Raji (cell line): ENCODE data around the gene SCNN1B.

ENCODE experiments used
- POLR2A ChIP-seq: IDR thresholded peaks from 2 replicates; pipeline ENCODE4 v1.6.1; 2011; ENCODE audit warnings: low read depth, low read length, control low read depth; ENCODE audit not compliant: insufficient read depth

Gene SCNN1B

DNA sequence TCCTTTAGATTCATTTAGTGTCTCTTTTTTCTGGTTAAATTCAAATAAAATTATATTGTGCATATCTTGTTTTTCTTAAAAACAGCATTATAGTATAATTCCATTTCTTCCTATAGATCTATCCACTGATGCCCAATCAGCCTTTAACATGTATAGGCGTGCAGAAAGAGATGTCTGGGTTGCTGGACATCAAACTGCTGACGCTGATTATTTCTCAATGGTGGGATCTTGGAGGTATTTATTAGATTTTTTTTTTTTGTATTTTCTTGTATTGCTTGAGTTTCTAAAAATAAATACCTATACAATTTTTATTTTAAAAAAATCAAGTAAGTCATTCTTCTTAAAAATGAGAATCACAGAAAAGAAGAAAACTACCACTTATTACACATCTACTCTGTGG is 100.0 kb downstream of the SCNN1B start:
- no peak for TF ChIP-seq POLR2A

DNA sequence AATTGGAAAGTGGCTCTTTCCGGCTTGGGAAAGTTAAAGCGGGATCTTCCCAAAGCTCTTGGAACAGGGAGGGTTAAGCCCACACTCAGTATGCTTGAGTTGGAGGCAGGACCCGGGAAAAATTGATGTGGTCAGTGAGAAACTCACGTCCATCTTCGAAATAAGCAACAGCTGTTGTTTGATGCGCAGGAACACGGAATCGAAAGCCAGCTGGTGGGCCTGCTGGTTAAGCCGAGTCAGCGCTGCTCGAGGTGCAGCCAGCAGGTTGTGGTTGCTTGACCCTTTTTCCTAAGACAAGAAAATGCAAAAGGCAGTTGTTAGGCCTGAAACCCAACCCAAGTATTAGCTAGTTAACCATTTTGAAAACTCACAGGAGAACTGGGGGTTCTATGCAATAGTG is 101.4 kb downstream of the SCNN1B start:
- TF ChIP-seq POLR2A = no peak

DNA sequence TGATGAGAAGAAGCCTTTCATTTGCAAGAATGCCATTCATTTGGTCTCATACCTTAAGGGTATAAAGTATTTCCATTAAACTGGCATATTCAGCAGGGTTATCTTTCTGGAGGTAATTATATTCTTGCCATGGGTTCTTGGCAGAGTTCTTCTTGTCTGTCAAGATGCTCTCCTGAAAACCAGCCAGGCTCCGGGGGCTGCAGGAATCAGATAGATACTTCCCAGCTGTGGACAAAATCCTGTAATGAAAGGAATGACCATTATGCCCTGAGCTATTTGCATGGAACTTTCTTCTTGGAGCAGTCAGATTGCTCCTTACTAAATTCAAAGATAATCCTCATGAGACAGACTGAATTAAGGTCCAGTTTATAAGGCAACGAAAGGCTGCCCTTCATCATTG is 103.9 kb downstream of the SCNN1B start:
- TF ChIP-seq POLR2A = no peak

DNA sequence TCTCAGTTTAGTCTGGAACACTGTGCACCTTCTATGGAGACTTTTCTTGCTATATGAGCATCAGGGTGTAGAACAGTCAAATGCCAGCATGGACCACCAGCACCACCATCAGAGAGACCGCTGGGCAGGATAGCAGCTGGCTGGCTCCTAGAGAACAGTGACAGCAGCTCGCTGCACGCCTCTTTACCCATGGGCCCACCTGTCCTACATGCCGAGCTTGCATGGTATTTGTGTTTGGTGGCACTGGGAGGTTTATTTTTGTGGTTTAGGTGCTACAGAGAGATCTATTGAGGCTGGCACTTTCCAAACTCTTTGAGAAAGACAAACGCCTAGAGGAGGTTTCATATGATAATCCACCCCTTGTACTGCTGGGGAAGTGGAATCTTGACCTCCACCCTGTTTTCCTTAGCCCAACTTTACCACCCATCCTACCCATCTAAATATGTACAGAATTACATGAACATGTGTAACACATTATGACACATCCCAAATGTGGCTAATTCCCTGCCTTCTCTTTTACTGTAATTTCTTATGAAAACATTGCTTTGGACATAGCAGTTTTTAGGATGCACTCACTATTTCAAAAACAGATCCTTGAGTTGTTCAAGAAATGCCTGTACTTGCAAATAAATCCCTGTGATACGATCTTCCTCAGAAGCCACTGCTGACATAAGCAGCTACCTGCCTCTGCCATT is 104.6 kb downstream of the SCNN1B start:
- TF ChIP-seq POLR2A = no peak

DNA sequence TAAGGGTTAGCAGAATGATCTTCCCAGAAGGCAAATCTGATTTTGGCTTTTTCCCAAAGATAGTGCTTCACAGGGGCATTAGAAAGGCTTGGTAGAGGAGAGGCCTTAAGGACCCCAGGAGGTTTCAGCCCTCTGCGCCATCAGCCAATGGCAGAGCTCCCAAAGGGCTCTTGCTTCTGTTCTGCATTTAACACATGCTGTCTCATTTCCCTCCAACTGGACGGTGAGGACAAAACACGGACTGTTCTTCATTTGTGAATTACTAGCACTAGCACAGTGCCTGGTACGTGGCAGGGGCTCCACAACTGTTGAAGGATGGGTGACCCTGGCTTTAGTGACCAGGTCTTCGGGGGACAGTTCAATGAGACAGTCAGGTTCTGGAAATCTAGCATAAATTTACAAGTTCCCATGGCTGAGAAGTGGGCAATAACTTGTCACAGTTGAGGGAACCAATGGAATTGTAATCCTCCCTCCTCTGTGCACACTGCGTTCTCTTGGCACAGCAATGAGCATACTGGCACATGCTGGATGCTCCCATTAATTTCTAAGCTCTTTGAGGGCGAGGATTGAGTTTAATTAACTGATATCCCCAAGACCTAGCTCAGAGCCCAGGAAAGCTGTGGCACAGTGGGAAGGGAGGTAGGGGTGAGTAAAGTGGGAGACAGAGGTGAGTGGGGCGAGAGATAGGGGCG is 105.5 kb downstream of the SCNN1B start:
- no peak for TF ChIP-seq POLR2A

DNA sequence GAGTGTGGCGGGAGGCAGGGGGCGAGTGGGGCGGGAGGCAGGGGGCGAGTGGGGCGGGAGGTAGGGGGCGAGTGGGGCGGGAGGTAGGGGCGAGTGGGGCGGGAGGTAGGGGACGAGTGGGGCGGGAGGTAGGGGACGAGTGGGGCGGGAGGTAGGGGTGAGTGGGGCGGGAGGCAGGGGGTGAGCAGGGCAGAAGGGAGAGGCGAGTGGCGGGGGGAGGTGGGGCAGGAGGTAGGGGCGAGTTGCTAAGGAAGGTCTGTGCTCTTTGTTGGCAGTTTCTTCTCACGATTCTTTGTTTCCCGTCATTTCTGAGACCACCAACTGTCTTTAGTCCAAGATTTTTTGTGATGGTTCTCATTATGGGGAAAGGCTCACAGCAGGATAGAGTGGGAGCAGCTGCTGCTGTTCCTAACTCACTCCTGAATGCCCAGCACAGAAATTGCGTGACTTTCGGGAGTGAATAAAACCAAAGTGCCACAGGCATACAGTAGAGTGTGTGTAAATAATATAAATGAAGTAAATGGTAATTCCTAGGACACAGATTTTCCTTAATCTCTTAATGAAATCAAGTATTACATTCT is 106.2 kb downstream of the SCNN1B start:
- no peak for TF ChIP-seq POLR2A

DNA sequence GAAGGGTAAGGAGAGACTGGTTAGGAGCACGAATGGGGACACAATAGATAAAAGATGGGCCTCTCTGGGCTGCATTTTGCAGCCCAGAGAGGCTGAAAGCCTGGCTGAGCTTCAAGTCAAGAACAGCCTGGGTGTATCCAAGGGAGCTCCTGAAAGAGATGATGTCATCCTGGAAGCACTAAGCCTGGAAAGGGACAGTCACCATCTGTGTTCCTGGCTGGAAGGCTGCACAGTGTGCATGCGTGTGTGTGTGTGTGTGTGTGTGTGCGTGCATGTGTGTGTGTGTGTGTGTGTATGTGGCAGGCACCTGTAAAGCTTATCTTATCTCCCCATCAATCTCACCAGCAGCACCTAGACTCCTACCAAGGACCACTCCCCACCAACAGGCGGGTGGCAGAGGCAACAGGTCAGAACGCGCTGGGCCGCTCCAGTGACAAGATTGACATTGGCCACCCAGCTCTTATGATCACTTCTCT is 106.8 kb downstream of the SCNN1B start:
- TF ChIP-seq POLR2A = no peak

DNA sequence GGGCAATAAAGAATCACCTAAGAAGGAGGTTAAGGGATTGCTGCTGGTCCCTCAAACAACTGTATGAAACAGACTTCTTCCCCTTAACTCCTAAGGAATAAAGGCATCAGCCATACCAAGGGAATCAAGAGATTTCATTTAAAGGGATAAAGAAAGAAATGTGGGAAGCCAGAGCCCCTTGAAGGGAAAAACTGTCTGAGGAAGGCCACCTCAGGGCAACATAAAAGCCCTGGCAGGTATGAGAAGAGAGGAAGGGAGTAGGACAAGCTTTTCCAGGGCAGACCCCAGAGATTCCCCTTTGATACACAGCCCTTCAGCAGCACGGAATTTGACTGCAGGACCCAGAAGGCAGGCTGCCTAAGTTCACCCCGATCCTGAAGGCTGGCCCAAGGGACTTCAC is 107.4 kb downstream of the SCNN1B start:
- TF ChIP-seq POLR2A = no peak

DNA sequence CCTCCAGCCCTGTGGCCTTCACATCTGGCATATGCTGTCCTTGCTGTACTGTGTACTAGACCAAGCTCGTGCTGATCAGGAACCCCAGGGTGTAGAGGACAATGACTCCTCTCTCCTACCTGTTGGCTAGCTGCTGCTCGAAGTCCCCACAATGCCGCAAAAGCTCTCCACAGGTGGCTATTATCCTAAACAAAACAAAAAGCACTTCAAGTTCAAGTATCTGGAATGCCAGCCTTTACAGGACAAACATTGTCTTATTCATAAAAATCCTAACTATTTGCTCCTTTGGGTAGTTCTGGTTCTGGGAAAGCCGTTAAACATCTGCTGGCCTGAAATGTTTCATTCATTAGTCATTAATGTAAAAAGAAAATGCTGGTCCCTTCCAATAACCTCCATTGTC is 108.1 kb downstream of the SCNN1B start:
- no peak for TF ChIP-seq POLR2A

DNA sequence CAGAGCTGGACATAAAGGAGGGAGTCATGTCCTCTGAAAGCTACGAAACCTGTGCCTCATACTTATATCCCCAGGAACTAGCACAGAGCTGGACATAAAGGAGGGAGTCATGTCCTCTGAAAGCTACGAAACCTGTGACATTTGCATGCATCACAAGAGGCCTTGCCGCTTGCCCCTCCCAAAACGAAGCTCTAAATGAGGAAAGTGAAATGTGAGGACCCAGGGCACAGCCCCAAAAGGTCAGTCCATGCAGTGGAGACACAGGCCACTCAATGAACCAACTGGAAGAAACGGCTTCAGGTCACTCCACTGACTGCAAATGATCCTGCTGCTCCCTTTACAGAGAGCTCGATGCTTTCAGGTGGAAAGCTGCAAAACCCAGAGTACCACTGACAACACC is 112.6 kb downstream of the SCNN1B start:
- TF ChIP-seq POLR2A = no peak

DNA sequence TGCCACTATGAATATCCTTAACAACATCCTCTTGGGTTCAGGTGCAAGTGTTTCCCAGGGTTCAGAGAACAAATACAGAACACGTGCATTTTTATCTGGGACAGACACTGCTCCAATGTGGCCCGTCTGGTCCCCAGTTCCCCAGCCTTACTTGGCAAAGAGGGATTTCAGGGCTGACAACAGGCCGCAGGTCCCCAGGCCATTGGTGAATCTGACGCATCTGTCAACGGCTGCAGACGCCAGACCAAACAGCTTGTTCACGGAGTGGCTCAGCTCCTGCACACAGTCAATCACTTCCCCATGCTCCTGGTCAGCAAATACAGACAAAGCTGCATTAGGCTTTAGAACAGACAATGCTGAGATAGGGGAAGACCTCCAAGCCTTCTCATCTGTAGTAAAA is 114.7 kb downstream of the SCNN1B start:
- no peak for TF ChIP-seq POLR2A

DNA sequence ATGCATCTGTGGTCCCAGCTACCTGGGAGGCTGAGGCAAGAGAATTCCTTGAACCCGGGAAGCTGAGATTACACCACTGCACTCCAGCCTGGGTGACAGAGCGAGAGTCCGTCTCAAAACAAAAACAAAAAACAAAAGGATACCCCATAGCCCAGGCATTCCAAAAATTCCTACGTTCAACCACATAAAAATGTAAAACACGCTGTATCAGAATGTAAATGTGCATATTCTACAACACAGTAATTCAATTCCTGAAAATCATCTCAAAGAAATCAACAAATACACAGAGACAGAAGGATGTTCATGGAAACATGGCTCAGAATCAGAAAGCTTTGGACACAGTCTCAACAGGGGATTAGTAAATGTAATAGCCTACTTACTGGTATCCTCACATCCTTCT is 117.9 kb downstream of the SCNN1B start:
- TF ChIP-seq POLR2A = no peak

DNA sequence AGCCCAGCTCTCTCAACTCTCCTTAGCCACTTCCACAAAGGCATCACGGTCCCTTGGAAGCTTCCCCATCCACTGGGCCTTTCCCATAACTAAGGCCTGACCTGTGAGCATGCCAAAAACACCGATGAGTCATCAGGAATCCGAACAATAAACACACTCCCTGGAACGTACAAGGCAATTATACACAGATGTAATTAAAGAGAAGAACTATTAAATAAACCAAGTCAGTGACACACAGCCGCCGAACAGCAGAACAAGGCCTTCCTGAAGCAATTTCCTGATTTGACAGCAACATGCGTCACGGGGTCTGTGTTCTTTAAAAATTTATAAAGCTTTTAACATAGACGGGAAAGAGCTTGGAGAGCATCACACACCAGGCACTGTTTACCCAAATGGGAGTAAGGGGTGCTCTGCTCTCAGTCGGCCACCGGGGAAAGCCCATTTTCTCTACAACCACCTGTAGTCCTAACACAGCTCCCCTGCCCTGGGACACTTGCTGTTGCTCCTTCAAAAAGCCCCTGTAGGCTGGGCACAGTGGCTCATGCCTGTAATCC is 121.5 kb downstream of the SCNN1B start:
- TF ChIP-seq POLR2A = no peak

DNA sequence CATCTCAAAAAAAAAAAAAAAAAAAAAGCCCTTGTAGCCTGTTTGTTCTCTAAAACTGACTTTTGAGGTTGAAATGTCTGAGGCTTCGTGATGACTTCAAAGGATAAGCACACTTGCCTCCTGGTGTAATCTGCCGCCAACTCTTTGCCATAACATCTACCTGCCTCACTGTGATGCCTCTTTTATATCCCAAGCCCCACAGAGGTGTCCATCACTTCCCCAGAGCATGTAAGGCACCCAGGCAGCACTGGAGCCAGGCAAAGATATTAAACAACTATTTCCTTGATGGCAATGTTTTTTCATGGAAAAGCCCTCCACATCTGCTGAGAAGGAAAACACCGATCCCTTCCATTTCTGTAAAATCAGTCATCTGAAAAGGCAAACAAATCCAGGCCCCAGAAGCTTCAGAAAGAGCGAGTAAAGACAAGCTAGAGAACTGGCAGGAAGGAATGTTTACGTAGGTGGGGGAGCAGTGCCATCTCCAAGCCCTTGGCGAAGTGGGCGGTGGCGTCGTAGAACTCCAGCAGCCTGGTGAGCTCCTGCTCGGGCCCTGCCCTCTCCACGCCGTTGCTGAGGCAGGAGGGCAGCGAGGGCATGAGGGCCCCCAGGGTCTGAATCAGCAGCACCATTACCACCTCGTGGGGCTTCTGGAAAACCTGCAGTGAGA is 122.3 kb downstream of the SCNN1B start:
- TF ChIP-seq POLR2A = no peak

DNA sequence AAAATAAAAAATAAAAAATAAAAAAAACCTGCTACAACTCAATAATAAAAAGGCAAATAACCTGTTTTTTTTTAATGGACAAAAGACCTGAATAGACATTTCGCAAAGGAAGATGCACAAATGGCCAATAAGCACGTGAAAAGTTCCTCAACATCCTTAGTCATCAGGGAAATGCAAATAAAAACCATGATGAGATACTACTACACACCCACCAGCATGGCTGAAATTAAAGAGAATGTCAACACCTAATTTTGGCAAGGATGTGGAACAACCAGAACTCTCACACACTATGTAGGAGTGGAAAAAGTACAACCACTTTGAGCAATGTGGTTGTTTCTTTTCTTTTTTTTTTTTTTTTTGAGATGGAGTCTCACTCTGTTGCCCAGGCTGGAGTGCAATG is 126.2 kb downstream of the SCNN1B start:
- no peak for TF ChIP-seq POLR2A
